SK-N-SH (cell line): ENCODE measurements around the gene OR2V1. TPM values are rescaled to one million over a fixed set of nuclear protein-coding genes. Genes with fewer than 3 reads are reported as not detected.

ENCODE experiments used
- CTCF ChIA-PET: fragments of 300-600, 350-600 bp; formaldehyde crosslinking; extraction: SDS; loops from one replicate; lab custom pipeline; 2021; lab: Yijun Ruan, JAX
- POLR2A ChIA-PET: fragments of 350-600 bp; sonication (Branson Sonifier 250); formaldehyde crosslinking; extraction: SDS; loops from one replicate; lab custom pipeline; 2020; ENCODE audit warnings: antibody characterized with exemption, inconsistent platforms; lab: Yijun Ruan, JAX
- DNase-seq: peaks from one replicate; pipeline ENCODE4 v3.0.0; 2012
- H2AFZ ChIP-seq: fragments of 200-600 bp; sonication (generic); 2 replicates; pipeline ENCODE4 v1.8.1; 2016; ENCODE audit warnings: antibody characterized with exemption, mild to moderate bottlenecking, low read depth
- H3F3A ChIP-seq: fragments of 200-600 bp; sonication (generic); replicated peaks from 2 replicates; pipeline ENCODE3; 2016; ENCODE audit warnings: antibody characterized with exemption, mild to moderate bottlenecking; ENCODE audit not compliant: insufficient read depth
- H3K27ac ChIP-seq, 2 experiments: fragments of 200-500 bp in 1 of 2; fragments of 200-600 bp in 1 of 2; sonication (Bioruptor generic) in 1 of 2; sonication (generic), shearing (Covaris generic) in 1 of 2; 2 replicates each; pipeline versions ENCODE4 v1.5.1 to v1.6.1; 2014 to 2016; ENCODE audit warnings: low read depth in 2 of 2, inconsistent platforms in 1 of 2, low read length in 1 of 2, mild to moderate bottlenecking in 1 of 2, mixed read lengths in 1 of 2
- H3K27me3 ChIP-seq: fragments of 200-600 bp; sonication (generic), shearing (Covaris generic); 2 replicates; pipeline ENCODE4 v1.6.1; 2016; ENCODE audit warnings: mixed run types; ENCODE audit not compliant: insufficient read depth
- H3K36me3 ChIP-seq, 2 experiments: fragments of 200-500 bp in 1 of 2; fragments of 200-600 bp in 1 of 2; sonication (Bioruptor generic) in 1 of 2; sonication (generic) in 1 of 2; replicated peaks in 1 of 2; 2 replicates each; pipeline versions ENCODE3 to v1.5.1; 2014 to 2016; ENCODE audit warnings: low read length in 1 of 2, mild to moderate bottlenecking in 1 of 2; ENCODE audit not compliant: insufficient read depth in 2 of 2, control insufficient read depth in 1 of 2
- H3K4me1 ChIP-seq, 2 experiments: fragments of 200-500 bp in 1 of 2; fragments of 200-600 bp in 1 of 2; sonication (Bioruptor generic) in 1 of 2; sonication (generic), shearing (Covaris generic) in 1 of 2; 2 replicates each; pipeline versions ENCODE4 v1.5.1 to v1.6.1; 2014 to 2016; ENCODE audit warnings: low read depth in 1 of 2, low read length in 1 of 2, mixed run types in 1 of 2; ENCODE audit not compliant: insufficient read depth in 2 of 2, control insufficient read depth in 1 of 2
- H3K4me2 ChIP-seq: fragments of 200-600 bp; sonication (generic), shearing (Covaris generic); 2 replicates; pipeline ENCODE4 v1.6.1; 2017; ENCODE audit warnings: mixed run types
- H3K4me3 ChIP-seq, 2 experiments: fragments of 200-500 bp in 1 of 2; fragments of 200-600 bp in 1 of 2; sonication (Bioruptor generic) in 1 of 2; sonication (generic), shearing (Covaris generic) in 1 of 2; 2 replicates each; pipeline versions ENCODE4 v1.5.1 to v1.8.1; 2014 to 2016; ENCODE audit warnings: low read depth in 2 of 2, inconsistent platforms in 1 of 2, low read length in 1 of 2, mild to moderate bottlenecking in 1 of 2, mixed read lengths in 1 of 2, moderate library complexity in 1 of 2
- H3K79me2 ChIP-seq: fragments of 200-600 bp; sonication (generic); 2 replicates; pipeline ENCODE4 v1.8.1; 2017; ENCODE audit warnings: mild to moderate bottlenecking; ENCODE audit not compliant: insufficient read depth
- H3K9ac ChIP-seq: fragments of 200-600 bp; sonication (generic); 2 replicates; pipeline ENCODE4 v1.6.1; 2017; ENCODE audit warnings: mixed run types
- H3K9me2 ChIP-seq: fragments of 200-600 bp; sonication (generic); 2 replicates; pipeline ENCODE4 v1.6.1; 2017; ENCODE audit warnings: mixed run types
- H3K9me3 ChIP-seq: fragments of 200-600 bp; sonication (generic); 2 replicates; pipeline ENCODE4 v1.6.1; 2017; ENCODE audit warnings: mixed run types, mild to moderate bottlenecking, moderate library complexity
- H4K20me1 ChIP-seq: fragments of 200-600 bp; sonication (generic); 2 replicates; pipeline ENCODE4 v1.6.1; 2017; ENCODE audit warnings: mild to moderate bottlenecking, mixed run types; ENCODE audit not compliant: insufficient read depth
- EP300 ChIP-seq, 2 experiments: IDR thresholded peaks; 2 replicates each; pipeline versions ENCODE4 v1.4.0 to v1.6.1; 2012; ENCODE audit warnings: borderline replicate concordance in 1 of 2, low read depth in 1 of 2, low read length in 1 of 2
- EZH2phosphoT487 ChIP-seq: fragments of 200-600 bp; sonication (generic); IDR thresholded peaks from 2 replicates; pipeline ENCODE4 v1.6.1; 2017; ENCODE audit warnings: low read depth, mixed run types, mild to moderate bottlenecking, antibody characterized with exemption, moderate library complexity, borderline replicate concordance
- FOSL2 ChIP-seq: IDR thresholded peaks from 2 replicates; pipeline ENCODE4 v1.4.0; 2012; ENCODE audit warnings: low read depth, mild to moderate bottlenecking, moderate library complexity, borderline replicate concordance
- GABPA ChIP-seq: IDR thresholded peaks from 2 replicates; pipeline ENCODE4 v1.4.0; 2012; ENCODE audit warnings: low read depth, mild to moderate bottlenecking
- GATA2 ChIP-seq: sonication (generic); formaldehyde crosslinking; IDR thresholded peaks from 2 replicates; pipeline ENCODE4 v1.5.0; 2020; ENCODE audit warnings: mild to moderate bottlenecking, missing genetic modification reagents
- JUND ChIP-seq: IDR thresholded peaks from 2 replicates; pipeline ENCODE4 v1.4.0; 2012
- MEF2A ChIP-seq: IDR thresholded peaks from 2 replicates; pipeline ENCODE4 v1.4.0; 2012; ENCODE audit warnings: low read depth, borderline replicate concordance
- NRF1 ChIP-seq: IDR thresholded peaks from 2 replicates; pipeline ENCODE4 v1.6.1; 2012; ENCODE audit warnings: low read depth, mild to moderate bottlenecking, low read length
- RAD21 ChIP-seq: IDR thresholded peaks from 2 replicates; pipeline ENCODE4 v1.6.1; 2012; ENCODE audit warnings: mild to moderate bottlenecking, low read length
- RCOR1 ChIP-seq: fragments of 150-350 bp; IDR thresholded peaks from 2 replicates; pipeline ENCODE4 v1.6.1; 2017; ENCODE audit warnings: antibody characterized with exemption, low read length
- RFX5 ChIP-seq: IDR thresholded peaks from 2 replicates; pipeline ENCODE4 v1.6.1; 2012; ENCODE audit warnings: mild to moderate bottlenecking, improper control_type of control experiment, low read length
- RXRA ChIP-seq: IDR thresholded peaks from 2 replicates; pipeline ENCODE4 v1.4.0; 2012; ENCODE audit warnings: low read depth, mild to moderate bottlenecking, borderline replicate concordance
- SIN3A ChIP-seq: IDR thresholded peaks from 2 replicates; pipeline ENCODE4 v1.6.1; 2012; ENCODE audit warnings: low read depth, mild to moderate bottlenecking, low read length, moderate library complexity, borderline replicate concordance
- TCF12 ChIP-seq: IDR thresholded peaks from 2 replicates; pipeline ENCODE4 v1.4.0; 2012
- YY1 ChIP-seq: IDR thresholded peaks from 2 replicates; pipeline ENCODE4 v1.4.0; 2012; ENCODE audit warnings: low read depth, mild to moderate bottlenecking
- WGBS: methylation state at CpG from one replicate; pipeline ENCODE4 v1.1.6; 2017; ENCODE audit warnings: low lambda C conversion rate; 5-methylcytosine and 5-hydroxymethylcytosine counted together
- polyA plus RNA-seq, 3 experiments: library from polyadenylated mRNA; depleted of rRNA; stranded (reverse); fragments of >200 nt; gene quantifications; 2 replicates each; pipeline ENCODE4 v1.2.3, GENCODE V29; 2012
- TF ChIP-seq, protein P1 (sequence below): IDR thresholded peaks from 2 replicates; pipeline ENCODE4 v1.4.0; 2012; ENCODE audit warnings: low read depth, borderline replicate concordance
- TF ChIP-seq, protein P2 (sequence below): fragments of 200-600 bp; sonication (generic); IDR thresholded peaks from 2 replicates; pipeline ENCODE4 v1.6.1; 2017; ENCODE audit warnings: antibody characterized with exemption, mild to moderate bottlenecking, moderate library complexity

OR2V1 gene
- polyA plus RNA-seq, 1 of the 3 experiments (the other 2 are of a cell fraction): not detected

DNA sequence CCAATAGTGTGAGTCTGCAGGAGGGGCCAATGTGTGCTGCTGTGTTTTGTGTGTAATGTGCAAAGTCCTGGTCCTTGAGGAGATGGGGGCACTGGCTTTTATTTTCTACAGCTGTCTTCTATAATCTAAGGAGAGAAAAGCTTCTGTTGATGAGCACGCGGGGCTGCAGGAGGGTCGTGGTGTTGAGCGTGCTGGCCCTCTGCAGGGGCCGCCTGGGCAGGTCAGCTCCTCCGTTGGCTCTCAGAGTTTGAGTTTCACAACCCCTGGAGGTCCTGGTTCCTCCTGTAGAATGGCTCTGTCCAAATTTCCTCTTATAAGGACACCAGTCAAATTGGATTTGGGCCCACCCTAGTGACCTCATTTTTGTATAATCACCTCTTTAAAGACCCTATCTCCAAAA, 12.6 kb downstream of the OR2V1 start:
- no peaks in the 10 kb centered on the region for H3K79me2 ChIP-seq
- no peak for DNase-seq
- 58% methylated on average over 4 of the region's 6 CpGs for WGBS
- no peaks in the 10 kb centered on the region for H3K9me2 ChIP-seq
- no peaks in the 10 kb centered on the region for H3K4me1 ChIP-seq
- H3K9ac ChIP-seq: no peak overlapping the region
- ChIA-PET CTCF (interaction anchor here (0.6 to 0.9 kb wide), 2 partner anchors 9 to 507 kb away, joined by 3 to 5 read pairs; no protein-coding TSS in a partner anchor), POLR2A (no interaction called here)
- H3K27me3 ChIP-seq: peaks cover 91% of the 10 kb centered on the region
- peaks cover 7% of the 10 kb centered on the region for H3F3A ChIP-seq
- no peaks in the 10 kb centered on the region for H4K20me1 ChIP-seq
- H3K9me3 ChIP-seq: no peaks in the 10 kb centered on the region
- no peak overlapping the region for H3K4me2 ChIP-seq
- H3K27ac ChIP-seq: no peak overlapping the region
- H3K4me3 ChIP-seq: no peak overlapping the region
- no peak overlapping the region for H2AFZ ChIP-seq
- H3K36me3 ChIP-seq: no peaks in the 10 kb centered on the region
- TF ChIP-seq, protein P1, sequence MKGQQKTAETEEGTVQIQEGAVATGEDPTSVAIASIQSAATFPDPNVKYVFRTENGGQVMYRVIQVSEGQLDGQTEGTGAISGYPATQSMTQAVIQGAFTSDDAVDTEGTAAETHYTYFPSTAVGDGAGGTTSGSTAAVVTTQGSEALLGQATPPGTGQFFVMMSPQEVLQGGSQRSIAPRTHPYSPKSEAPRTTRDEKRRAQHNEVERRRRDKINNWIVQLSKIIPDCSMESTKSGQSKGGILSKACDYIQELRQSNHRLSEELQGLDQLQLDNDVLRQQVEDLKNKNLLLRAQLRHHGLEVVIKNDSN: no peak
- no peak for TF ChIP-seq RFX5
- TF ChIP-seq JUND: no peak
- no peak for TF ChIP-seq GATA2 (CRISPR knock-in tag)
- no peak for TF ChIP-seq YY1
- TF ChIP-seq RXRA: no peak
- no peak for TF ChIP-seq SIN3A
- no peak for TF ChIP-seq NRF1
- TF ChIP-seq, protein P2, sequence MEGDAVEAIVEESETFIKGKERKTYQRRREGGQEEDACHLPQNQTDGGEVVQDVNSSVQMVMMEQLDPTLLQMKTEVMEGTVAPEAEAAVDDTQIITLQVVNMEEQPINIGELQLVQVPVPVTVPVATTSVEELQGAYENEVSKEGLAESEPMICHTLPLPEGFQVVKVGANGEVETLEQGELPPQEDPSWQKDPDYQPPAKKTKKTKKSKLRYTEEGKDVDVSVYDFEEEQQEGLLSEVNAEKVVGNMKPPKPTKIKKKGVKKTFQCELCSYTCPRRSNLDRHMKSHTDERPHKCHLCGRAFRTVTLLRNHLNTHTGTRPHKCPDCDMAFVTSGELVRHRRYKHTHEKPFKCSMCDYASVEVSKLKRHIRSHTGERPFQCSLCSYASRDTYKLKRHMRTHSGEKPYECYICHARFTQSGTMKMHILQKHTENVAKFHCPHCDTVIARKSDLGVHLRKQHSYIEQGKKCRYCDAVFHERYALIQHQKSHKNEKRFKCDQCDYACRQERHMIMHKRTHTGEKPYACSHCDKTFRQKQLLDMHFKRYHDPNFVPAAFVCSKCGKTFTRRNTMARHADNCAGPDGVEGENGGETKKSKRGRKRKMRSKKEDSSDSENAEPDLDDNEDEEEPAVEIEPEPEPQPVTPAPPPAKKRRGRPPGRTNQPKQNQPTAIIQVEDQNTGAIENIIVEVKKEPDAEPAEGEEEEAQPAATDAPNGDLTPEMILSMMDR: no peak
- no peak for TF ChIP-seq FOSL2
- no peak for TF ChIP-seq TCF12
- TF ChIP-seq EZH2phosphoT487: no peak
- TF ChIP-seq RAD21: no peak
- TF ChIP-seq EP300 (IDR thresholded peaks at IDR 0.05; ENCODE audit: borderline replicate concordance in 1 of 2, low read depth in 1 of 2, low read length in 1 of 2): no peak
- TF ChIP-seq RCOR1: no peak
- no peak for TF ChIP-seq MEF2A
- no peak for TF ChIP-seq GABPA
